Choroid plexus epithelial cell (primary cell): Measurements from ENCODE around the gene PGAP6.

Source experiments
- DNase-seq: peaks from one replicate; pipeline ENCODE4 v3.0.0-alpha.2; 2010; ENCODE audit warnings: low read depth
- H3K4me3 ChIP-seq: 2 replicates; pipeline ENCODE4 v1.5.1; 2011; ENCODE audit warnings: low read depth, mild to moderate bottlenecking, control low read depth, low read length, moderate library complexity
- TF ChIP-seq, protein P1 (sequence below): conservative IDR thresholded peaks from 2 replicates; pipeline ENCODE4 v1.5.1; 2011; ENCODE audit warnings: low read depth, mild to moderate bottlenecking, control low read depth, inconsistent platforms, low read length, moderate library complexity

PGAP6 gene

DNA sequence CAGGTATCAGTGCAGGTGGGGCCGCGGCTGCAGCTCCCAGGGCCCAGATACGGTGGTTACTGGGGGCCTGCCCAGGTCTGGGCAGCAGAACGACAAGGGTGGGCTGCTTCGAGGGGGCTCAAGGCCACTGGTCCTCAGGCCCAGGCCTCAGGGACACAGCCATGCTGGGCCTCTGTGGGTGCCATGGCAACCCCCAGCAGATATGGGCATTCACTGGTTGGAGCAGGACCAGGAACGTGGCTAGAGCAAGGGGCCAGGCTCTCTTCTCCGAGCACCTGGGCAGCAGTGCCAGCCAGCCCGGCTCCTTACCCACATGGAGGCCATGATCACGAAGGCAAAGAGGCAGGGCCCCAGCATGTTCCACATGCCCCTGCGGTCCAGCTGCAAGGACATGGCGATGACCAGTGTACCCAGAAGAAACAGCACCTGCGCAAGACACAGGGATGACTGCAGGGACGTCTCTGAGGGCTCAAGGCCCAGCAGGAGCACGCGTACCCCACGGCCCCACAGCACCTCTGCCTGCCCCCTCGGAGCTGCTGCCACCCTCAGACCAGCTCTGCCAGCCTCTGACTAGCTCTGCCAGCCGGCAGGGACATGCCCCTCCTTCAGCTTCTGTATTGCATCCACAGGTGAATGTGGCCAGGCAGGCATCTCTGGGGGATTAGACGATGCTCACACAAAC is 9.3 kb downstream of the PGAP6 start:
- H3K4me3 ChIP-seq, result no peak overlapping the region
- TF ChIP-seq, protein P1, sequence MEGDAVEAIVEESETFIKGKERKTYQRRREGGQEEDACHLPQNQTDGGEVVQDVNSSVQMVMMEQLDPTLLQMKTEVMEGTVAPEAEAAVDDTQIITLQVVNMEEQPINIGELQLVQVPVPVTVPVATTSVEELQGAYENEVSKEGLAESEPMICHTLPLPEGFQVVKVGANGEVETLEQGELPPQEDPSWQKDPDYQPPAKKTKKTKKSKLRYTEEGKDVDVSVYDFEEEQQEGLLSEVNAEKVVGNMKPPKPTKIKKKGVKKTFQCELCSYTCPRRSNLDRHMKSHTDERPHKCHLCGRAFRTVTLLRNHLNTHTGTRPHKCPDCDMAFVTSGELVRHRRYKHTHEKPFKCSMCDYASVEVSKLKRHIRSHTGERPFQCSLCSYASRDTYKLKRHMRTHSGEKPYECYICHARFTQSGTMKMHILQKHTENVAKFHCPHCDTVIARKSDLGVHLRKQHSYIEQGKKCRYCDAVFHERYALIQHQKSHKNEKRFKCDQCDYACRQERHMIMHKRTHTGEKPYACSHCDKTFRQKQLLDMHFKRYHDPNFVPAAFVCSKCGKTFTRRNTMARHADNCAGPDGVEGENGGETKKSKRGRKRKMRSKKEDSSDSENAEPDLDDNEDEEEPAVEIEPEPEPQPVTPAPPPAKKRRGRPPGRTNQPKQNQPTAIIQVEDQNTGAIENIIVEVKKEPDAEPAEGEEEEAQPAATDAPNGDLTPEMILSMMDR, result no peak
- no peak for DNase-seq

DNA sequence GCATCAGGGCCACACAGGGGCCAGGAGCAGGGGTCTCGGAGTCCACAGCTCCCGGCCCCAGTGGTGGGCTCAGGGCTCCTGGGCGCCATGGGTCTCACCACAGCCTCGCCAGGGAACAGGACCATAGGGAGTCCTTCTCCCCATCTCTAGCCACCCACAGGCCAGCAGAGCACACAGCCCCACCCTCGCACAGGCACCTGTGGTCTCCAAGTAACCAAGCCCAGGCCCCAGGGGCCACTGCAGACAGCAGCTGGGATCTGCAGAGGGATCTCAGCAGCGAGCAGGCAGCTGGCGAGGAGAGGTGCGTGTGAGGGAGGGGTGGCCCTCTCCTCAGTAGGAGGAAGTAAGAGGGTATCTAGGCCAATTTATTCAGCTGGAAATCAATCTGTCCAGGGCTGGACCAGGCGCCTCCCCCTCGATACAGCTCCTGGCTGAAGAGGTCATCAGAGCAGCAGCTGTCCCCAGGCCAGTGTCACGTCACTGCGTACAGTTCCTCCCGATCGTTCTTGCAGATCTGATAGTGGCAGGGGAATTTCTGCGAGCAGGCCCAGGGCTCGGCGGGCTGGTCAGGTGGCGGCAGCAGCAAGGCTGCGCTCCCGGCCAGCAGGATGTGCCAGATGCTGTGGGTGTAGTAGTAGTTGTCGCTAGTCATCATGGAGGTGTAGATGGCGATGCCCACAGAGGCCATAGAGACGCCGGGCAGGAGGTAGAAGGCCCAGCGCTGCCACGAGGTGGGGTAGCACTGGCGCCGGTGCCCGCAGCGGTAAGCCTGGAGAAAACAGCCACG is 10.1 kb downstream of the PGAP6 start:
- DNase-seq, result no peak
- TF ChIP-seq, protein P1, result no peak
- no peak overlapping the region for H3K4me3 ChIP-seq

GRCh38 chr16:370979-371514 is 10.7 kb downstream of the PGAP6 start:
- TF ChIP-seq, protein P1, result no peak
- no peak overlapping the region for H3K4me3 ChIP-seq
- no peak for DNase-seq

DNA sequence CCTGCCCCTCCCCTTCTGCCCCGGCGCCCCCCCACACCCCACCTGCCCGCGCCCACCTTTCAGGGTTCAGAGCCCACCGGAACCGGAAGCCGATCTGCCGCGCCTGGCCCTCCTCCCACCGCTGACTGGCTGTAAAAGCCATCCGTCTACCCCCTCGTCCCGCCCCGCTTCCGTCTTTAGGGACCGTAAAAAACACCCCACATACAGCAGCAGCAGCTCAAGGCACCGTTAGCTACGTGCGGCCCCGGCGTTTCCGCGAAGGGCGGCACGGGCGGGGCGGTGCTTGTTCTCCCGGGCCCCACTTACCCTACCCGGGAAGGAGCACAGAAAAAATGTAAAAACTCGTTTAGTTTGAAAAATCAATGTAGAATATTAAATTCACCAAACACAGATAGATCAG is 11.3 kb downstream of the PGAP6 start, which contains the start of gene MRPL28:
MRPL28 (minus strand) TSS at position 96 of the 400 bp plus-strand sequence. CDS start 320 bp downstream, outside the sequence.
- H3K4me3 ChIP-seq, result peak within 1 kb of the TSS; percentile 48
- TF ChIP-seq, protein P1, result no peak
- DNase-seq, result peak; percentile 98

GRCh38 chr16:369866-370436 is 11.8 kb downstream of the PGAP6 start:
- H3K4me3 ChIP-seq, result peak overlapping the region; percentile 48
- TF ChIP-seq, protein P1, result no peak
- no peak for DNase-seq

DNA sequence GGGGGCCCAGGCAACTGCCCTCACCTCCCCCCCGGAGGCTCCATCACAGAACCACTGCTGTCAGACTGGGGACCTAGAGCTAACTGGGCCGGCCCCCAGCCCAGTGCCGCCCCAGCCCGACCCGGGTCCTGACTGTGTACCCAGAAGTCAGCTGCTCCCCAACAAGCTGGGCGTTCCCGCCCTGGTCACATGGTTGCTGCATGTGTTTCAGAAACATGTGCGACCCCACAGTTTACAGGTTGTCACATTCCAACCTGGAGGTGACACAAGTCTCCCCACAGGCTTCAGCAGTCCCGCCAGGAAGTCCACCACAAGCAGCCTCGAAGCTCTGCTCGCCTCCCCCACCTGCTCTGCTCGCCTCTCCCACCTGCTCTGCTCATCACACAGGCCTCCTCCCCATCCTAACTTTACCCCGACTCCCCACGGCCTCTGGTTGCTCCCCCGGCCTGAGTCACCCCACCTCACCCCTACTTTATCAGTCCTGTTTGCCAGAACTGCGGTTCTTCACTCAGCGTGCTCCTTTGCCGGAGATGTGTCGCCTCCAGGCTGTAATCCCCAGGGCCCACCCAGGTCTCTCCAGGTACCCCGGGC is 12.4 kb downstream of the PGAP6 start:
- no peak for DNase-seq
- H3K4me3 ChIP-seq, result peak overlapping the region; percentile 48
- TF ChIP-seq, protein P1, result no peak
